Ectodermal cell (in vitro differentiated cells): ENCODE data around the gene WNT7B.

ENCODE experiments used
- H3K27ac ChIP-seq: 2 replicates; pipeline ENCODE4 v1.7.0; 2013; ENCODE audit warnings: mild to moderate bottlenecking, low read depth, low read length; ENCODE audit not compliant: insufficient read depth, poor library complexity, severe bottlenecking
- H3K27me3 ChIP-seq: 2 replicates; pipeline ENCODE4 v1.7.0; 2013; ENCODE audit warnings: mild to moderate bottlenecking, low read length; ENCODE audit not compliant: insufficient read depth, control insufficient read depth, poor library complexity, severe bottlenecking
- H3K36me3 ChIP-seq: one replicate; pipeline ENCODE4 v1.7.0; 2013; ENCODE audit warnings: low read length; ENCODE audit not compliant: control insufficient read depth, insufficient read depth
- H3K4me1 ChIP-seq: one replicate; pipeline ENCODE4 v1.7.0; 2013; ENCODE audit warnings: low read length; ENCODE audit not compliant: control insufficient read depth, insufficient read depth
- H3K4me3 ChIP-seq: 2 replicates; pipeline ENCODE4 v1.7.0; 2013; ENCODE audit warnings: low read depth, low read length, control low read depth; ENCODE audit not compliant: insufficient read depth
- H3K9me3 ChIP-seq: 2 replicates; pipeline ENCODE4 v1.7.0; 2013; ENCODE audit warnings: mild to moderate bottlenecking, low read length, moderate library complexity; ENCODE audit not compliant: control insufficient read depth
- WGBS, 2 experiments: methylation state at CpG; one replicate each; pipeline ENCODE4 v1.1.7; 2013; ENCODE audit warnings: missing lambda C conversion rate in 2 of 2; 5-methylcytosine and 5-hydroxymethylcytosine counted together

Gene WNT7B

GRCh38 chr22:45876136-45877035, 100.6 kb downstream of the WNT7B start:
- no peak overlapping the region for H3K27ac ChIP-seq
- peaks cover 39% of the 10 kb centered on the region for H3K4me1 ChIP-seq
- peaks cover 14% of the 10 kb centered on the region for H3K27me3 ChIP-seq
- H3K9me3 ChIP-seq = no peaks in the 10 kb centered on the region
- H3K36me3 ChIP-seq = no peaks in the 10 kb centered on the region
- WGBS, 2 experiments = 87 to 90% methylated on average over 26 of the region's 26 CpGs
- H3K4me3 ChIP-seq = no peak overlapping the region

DNA sequence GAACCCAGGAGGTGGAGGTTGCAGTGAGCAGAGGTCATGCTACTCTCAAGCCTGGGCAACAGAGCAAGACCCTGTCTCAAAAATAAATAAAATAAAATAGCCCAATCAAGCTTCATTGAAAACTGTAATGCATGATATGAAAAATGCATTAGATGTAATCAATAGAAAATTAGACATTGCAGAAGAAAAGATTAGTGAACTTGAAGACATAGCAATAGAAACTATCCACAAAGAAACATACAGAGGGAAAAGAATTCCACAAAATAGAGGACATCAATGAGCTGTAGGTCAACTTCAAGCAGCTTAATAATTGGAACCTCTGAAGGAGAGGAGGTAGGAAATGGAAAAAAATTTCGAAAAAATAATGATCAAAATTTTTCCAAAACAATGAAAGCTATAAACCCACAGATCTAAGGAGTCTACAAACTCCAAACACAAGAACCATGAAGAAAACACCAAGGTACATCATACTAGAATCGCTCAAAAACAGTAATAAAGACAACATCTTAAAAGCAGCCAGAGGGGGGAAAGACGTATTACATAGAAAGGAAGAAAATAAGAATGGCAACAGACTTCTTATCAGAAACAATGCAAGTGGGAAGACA, 104.2 kb downstream of the WNT7B start:
- Histone ChIP-seq H3K9me3 (no peaks in the 10 kb centered on the region), H3K27ac (no peak overlapping the region), H3K4me3 (no peak overlapping the region), H3K4me1 (peaks cover 23% of the 10 kb centered on the region), H3K36me3 (no peaks in the 10 kb centered on the region), H3K27me3 (peaks cover 29% of the 10 kb centered on the region)
- 94 to 100% methylated on average over 2 to 3 of the region's 3 CpGs for WGBS, 2 experiments

- H3K36me3 ChIP-seq = no peaks in the 10 kb centered on the region
- H3K27ac ChIP-seq = no peak overlapping the region
- no peaks in the 10 kb centered on the region for H3K9me3 ChIP-seq
- peaks cover 23% of the 10 kb centered on the region for H3K4me1 ChIP-seq
- H3K27me3 ChIP-seq = peaks cover 39% of the 10 kb centered on the region
- H3K4me3 ChIP-seq = no peak overlapping the region
- WGBS, 2 experiments = 90% methylated on average over 5 of the region's 6 CpGs
These were observed 105.2 kb downstream of the WNT7B start for GRCh38 chr22:45871721-45872120.
